Stimulated activated naive B cell treated with anti-CD40 and anti-IgM and Interleukin-4, amounts not matched to agents 10 μg/mL and 1 μg/mL and 100 μg/mL, for 72 hours (primary cell): ENCODE results near the gene SF3B3.
"Not testable (repeated sequence)": the region's sequence is repeated elsewhere in the genome, so short reads cannot be mapped to it uniquely, and the experiment has no call there.

ENCODE experiments used
- ATAC-seq, 2 donors: fragments of 150-1000 bp; cut with Tn5 transposase; replicated peaks; 2 replicates each; pipeline ENCODE4 v1.10.0; 2021; ENCODE audit warnings: moderate library complexity in 1 of 2
- DNase-seq: peaks from one replicate; pipeline ENCODE4 v3.0.0; 2021
- H3K27ac Mint-ChIP-seq: one replicate; pipeline ENCODE4 v1.8.0; 2022; ENCODE audit warnings: mild to moderate bottlenecking, mixed read lengths
- H3K27me3 Mint-ChIP-seq, 2 donors: one replicate each; pipeline ENCODE4 v1.8.0; 2022; ENCODE audit warnings: mixed read lengths in 2 of 2
- H3K36me3 Mint-ChIP-seq, 2 donors: one replicate each; pipeline ENCODE4 v1.8.0; 2022; ENCODE audit warnings: mixed read lengths in 2 of 2, mild to moderate bottlenecking in 1 of 2
- H3K4me1 Mint-ChIP-seq, 2 donors: one replicate each; pipeline ENCODE4 v1.8.0; 2022; ENCODE audit warnings: mixed read lengths in 2 of 2, mild to moderate bottlenecking in 1 of 2
- H3K4me3 Mint-ChIP-seq, 2 donors: one replicate each; pipeline ENCODE4 v1.8.0; 2022; ENCODE audit warnings: mild to moderate bottlenecking in 2 of 2, mixed read lengths in 2 of 2, moderate library complexity in 1 of 2
- H3K9me3 Mint-ChIP-seq, 2 donors: one replicate each; pipeline ENCODE4 v1.8.0; 2022; ENCODE audit warnings: mixed read lengths in 2 of 2, mild to moderate bottlenecking in 1 of 2

The SF3B3 gene

DNA sequence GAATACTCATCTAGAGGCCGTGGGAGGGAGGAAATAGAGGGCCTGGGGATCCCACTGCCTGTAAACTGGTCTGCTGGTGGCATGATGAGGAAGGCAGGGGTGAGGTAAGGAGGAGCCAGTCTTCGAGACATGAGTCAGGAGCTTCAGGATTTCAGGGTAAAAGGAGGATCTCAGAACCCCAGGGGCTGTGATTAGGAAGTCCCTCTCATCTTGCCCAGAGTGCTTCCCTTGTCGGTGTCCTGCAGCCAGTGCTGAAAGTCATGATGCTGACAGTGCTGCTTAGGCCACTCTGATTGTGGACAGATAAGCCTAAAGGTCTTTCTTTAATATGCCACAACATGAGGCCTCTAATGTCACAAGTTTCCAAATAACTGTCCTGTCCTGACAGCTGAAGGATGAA is 29.8 kb upstream of the SF3B3 start:
- Mint-ChIP-seq H3K27me3 (no peaks in the 10 kb centered on the region), H3K9me3 (no peaks in the 10 kb centered on the region), H3K36me3 (peaks cover 19 to 40% of the 10 kb centered on the region in 2 donors), H3K27ac (no peak overlapping the region), H3K4me3 (no peak overlapping the region), H3K4me1 (peaks cover 0 to 1% of the 10 kb centered on the region in 2 donors)
- ATAC-seq: no peak
- DNase-seq: no peak

DNA sequence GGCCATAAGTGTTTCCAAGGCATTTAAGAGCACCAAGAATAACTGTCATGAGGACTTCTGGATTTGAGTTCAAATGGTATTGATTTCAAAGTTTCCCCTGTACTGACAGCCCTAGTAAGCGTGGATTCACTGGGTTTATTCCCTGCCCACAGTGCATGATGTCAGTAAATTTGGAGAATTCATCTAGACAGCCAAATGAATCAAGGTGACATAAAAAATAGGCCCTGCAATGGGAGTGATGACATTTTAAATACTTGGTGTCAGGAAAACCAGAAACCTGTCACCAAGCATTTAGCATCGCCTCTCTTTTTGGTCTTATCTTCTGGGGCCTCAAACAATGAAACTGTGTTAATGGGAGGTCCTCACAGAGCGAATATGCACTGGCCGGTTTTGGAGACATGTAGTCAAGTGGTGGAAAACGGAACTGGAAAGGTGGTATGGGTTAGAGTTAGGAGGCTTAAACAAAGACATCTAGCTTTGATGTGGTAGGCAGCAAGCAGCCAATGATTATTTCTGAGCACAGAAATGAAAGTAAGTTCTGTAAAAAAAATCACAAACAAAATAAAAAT is 29.3 kb upstream of the SF3B3 start:
- no peak for DNase-seq
- no peak overlapping the region for H3K4me3 Mint-ChIP-seq
- no peak for ATAC-seq
- no peaks in the 10 kb centered on the region for H3K9me3 Mint-ChIP-seq
- H3K27me3 Mint-ChIP-seq: no peaks in the 10 kb centered on the region
- peaks cover 0 to 1% of the 10 kb centered on the region in 2 donors for H3K4me1 Mint-ChIP-seq
- H3K27ac Mint-ChIP-seq: no peak overlapping the region
- peaks cover 19 to 40% of the 10 kb centered on the region in 2 donors for H3K36me3 Mint-ChIP-seq

DNA sequence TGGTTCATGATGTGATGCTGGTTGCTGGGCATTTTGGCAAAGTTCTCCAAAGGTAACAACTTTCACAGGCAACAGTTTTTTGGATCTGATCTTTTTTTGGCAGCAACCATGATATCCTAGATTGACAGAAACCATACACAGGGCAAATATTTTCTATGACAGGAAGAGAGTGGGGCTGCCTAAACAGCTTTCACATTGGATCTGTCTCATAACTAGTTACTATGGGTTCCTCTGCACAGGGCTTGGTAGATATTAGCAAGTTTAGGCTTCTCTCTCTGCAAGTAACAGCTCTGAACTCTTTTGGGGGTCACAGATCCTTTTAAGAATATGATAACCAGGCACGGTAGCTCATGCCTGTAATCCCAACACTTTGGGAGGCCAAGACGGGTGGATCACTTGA is 28.8 kb upstream of the SF3B3 start:
- H3K27ac Mint-ChIP-seq: no peak overlapping the region
- no peaks in the 10 kb centered on the region for H3K9me3 Mint-ChIP-seq
- ATAC-seq (no peak), DNase-seq (no peak)
- no peaks in the 10 kb centered on the region for H3K27me3 Mint-ChIP-seq
- H3K36me3 Mint-ChIP-seq: peaks cover 17 to 37% of the 10 kb centered on the region in 2 donors
- H3K4me1 Mint-ChIP-seq: peaks cover 0 to 1% of the 10 kb centered on the region in 2 donors
- no peak overlapping the region for H3K4me3 Mint-ChIP-seq

DNA sequence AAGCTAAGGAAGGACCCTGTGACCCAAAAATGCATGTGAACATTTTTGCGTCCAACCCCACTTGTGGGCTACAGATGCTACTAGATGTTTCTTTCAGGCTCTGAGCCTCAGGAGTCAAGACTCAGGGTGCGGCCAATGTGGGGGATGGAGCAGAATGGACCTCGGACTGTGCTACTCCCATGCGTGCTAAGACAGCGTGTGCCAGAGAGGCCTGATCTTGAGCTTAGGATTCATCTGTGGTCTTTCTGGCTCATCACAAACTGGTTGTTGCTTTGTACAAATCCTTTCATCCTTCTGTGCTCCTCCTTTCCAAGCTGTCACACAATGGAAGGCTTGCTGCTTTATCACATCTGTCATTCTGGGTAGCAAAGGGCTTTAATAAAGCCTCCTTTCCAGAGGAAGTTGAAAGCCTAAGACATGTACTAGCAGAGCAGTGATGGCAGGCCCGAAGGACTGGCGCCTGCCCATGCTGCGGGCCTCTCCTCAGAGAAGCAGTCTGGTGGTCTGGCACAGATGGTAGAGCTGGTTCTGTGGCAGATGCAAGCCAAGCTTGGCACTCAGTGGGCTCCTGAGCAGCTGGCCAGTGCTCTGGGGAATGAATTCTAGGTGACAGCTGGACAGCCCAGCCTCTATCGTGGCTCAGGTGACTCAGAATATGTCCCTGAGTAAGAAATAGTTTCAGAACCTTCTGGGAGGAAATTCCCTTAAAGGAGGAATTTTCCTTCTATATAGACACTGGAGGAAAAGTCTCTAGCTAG is 28.0 kb upstream of the SF3B3 start:
- Mint-ChIP-seq H3K4me1 (peaks cover 0 to 1% of the 10 kb centered on the region in 2 donors), H3K9me3 (no peaks in the 10 kb centered on the region), H3K27ac (peak overlapping the region; percentile 31), H3K4me3 (no peak overlapping the region), H3K36me3 (peaks cover 15 to 30% of the 10 kb centered on the region in 2 donors), H3K27me3 (no peaks in the 10 kb centered on the region)
- no peak for DNase-seq
- no peak for ATAC-seq

DNA sequence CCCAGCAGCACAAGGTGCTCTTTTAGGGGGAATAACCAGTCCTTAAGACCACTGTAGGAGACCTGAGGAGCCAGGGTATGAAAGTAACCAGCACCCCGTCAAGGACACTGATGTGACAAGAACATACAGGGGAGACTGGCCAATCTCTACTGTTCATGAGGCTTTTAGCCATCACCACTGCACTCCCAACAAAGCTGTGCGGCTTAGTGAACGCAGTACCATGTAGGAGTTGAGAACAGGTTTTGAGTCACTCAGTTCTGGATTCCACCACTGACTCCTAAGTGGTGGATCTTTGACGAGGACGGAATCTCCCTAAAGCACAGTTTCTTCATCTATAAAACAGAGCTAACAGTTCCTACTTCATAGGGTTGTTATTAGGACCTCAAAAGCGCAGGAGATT is 27.1 kb upstream of the SF3B3 start:
- DNase-seq (no peak), ATAC-seq (peak in 1 of 2 donors; percentile 45)
- H3K9me3 Mint-ChIP-seq: no peaks in the 10 kb centered on the region
- no peak overlapping the region for H3K27ac Mint-ChIP-seq
- H3K4me3 Mint-ChIP-seq: no peak overlapping the region
- H3K27me3 Mint-ChIP-seq: no peaks in the 10 kb centered on the region
- peaks cover 0 to 1% of the 10 kb centered on the region in 2 donors for H3K4me1 Mint-ChIP-seq
- peaks cover 18 to 35% of the 10 kb centered on the region in 2 donors for H3K36me3 Mint-ChIP-seq

DNA sequence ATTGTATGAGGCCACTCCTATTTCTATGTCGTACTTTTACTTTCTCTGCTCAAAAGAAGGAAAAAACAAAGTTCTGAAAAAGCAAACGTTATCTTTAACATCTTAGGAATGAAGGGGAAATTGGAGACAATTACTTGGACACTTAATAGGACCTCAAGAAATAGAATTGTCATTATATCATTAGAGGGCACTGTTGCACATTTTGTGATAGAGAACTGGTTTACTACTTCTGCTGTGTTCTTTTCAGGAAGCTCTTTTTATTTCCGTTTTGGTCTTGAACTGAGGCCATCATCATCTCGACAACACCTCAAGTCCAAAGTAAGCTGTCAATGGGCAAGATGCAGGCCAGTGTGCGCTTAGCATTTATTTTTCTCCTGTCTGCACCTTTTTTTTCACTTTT is 14.9 kb upstream of the SF3B3 start:
- Mint-ChIP-seq H3K27me3 (no peaks in the 10 kb centered on the region), H3K4me1 (peaks cover 5 to 6% of the 10 kb centered on the region in 2 donors), H3K36me3 (peaks cover 28% of the 10 kb centered on the region in 2 donors), H3K9me3 (no peaks in the 10 kb centered on the region), H3K4me3 (no peak overlapping the region), H3K27ac (no peak overlapping the region)
- DNase-seq (no peak), ATAC-seq (no peak)

DNA sequence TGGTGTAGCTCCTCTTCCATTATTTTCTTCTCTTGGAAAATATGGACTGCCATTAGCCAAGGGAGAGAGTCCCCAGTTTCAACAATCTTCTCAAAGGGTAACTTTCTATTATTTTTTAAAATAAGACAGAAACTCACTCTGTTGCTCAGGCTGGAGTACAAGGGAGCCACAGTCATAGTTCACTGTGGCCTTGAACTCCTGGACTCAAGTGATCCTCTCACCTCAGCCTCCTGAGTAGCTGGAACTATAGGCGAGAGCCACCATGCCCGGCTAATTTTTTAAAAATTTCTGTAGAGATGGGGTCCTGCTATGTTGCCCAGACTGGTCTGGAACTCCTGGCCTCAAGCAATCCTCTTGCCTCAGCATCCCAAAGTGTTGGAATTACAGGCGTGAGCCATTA is 13.4 kb upstream of the SF3B3 start:
- DNase-seq (no peak), ATAC-seq (no peak)
- no peak overlapping the region for H3K27ac Mint-ChIP-seq
- no peak overlapping the region for H3K4me3 Mint-ChIP-seq
- no peaks in the 10 kb centered on the region for H3K27me3 Mint-ChIP-seq
- peaks cover 3 to 6% of the 10 kb centered on the region in 2 donors for H3K4me1 Mint-ChIP-seq
- no peaks in the 10 kb centered on the region for H3K9me3 Mint-ChIP-seq
- H3K36me3 Mint-ChIP-seq: peaks cover 24 to 30% of the 10 kb centered on the region in 2 donors

DNA sequence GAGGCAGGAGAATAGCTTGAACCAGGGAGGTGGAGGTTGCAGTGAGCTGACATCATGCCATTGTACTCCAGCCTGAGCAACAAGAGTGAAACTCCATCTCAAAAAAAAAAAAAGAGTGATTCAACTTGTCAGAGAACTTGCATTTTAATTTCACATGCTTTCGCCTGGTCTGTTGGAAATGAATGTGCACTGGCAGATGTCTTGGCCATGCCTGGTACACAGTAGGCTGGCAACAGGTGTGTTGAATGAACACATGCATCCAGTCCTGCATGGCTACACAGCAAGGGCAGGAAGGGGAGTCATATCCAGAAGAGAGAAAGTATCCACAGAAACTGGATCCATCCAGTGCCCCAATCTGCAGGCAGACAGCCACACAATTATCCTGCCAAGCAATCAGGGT is 11.8 kb upstream of the SF3B3 start:
- Mint-ChIP-seq H3K27ac (no peak overlapping the region), H3K36me3 (peaks cover 28 to 30% of the 10 kb centered on the region in 2 donors), H3K4me1 (peaks cover 3 to 6% of the 10 kb centered on the region in 2 donors), H3K9me3 (no peaks in the 10 kb centered on the region), H3K27me3 (no peaks in the 10 kb centered on the region), H3K4me3 (no peak overlapping the region)
- no peak for ATAC-seq
- DNase-seq: no peak

DNA sequence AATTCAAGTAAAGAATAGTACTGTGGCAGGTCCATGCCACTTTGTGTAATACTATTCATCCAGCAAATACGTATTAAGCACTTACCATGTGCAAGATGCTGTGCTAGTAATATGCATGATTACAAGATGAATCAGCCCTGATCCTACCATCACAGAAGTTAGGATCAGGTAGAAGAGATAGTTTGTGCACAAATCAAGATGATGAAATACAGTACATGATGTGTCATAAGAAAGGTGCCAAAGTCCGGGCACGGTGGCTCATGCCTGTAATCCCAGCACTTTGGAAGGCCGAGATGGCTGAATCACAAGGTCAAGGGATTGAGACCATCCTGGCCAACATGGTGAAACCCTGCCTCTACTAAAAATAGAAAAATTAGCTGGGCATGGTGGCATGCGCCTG is 11.2 kb upstream of the SF3B3 start:
- Mint-ChIP-seq H3K9me3 (no peaks in the 10 kb centered on the region), H3K4me1 (peaks cover 3 to 6% of the 10 kb centered on the region in 2 donors), H3K27ac (no peak overlapping the region), H3K4me3 (no peak overlapping the region), H3K36me3 (peaks cover 27 to 32% of the 10 kb centered on the region in 2 donors), H3K27me3 (no peaks in the 10 kb centered on the region)
- no peak for ATAC-seq
- no peak for DNase-seq

DNA sequence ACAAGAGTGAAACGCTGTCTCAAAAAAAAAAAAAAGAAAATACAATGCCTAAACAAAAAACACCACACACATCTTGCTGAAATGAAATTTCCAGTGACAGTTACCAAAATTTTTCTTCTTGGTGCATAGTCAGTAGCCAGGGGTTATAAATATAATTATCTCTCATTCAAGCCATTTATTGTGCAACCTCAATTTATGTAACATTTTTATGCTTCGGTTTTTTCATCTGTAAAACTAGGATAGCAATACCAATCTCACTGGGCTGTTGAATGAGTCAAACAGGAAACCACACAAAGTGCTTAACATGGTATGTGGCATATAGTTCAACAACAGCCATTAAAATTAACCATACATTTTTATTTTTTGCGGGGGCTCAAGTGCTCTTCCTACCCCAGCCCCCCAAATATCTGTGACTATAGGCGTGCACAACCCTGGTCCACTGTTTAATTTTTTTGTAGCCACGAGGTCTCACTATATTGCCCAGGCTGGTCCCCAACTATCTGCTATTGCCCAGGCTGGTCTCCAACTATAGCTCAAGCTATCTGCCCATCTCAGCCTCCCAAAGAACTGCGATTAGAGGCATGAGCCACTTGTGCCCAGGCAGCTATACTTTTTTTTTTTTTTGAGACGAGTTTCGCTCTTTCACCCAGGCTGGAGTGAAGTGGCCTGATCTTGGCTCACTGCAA is 2.9 kb upstream of the SF3B3 start:
- ATAC-seq: peak; percentile 15 to 30
- H3K36me3 Mint-ChIP-seq: peaks cover 26 to 33% of the 10 kb centered on the region in 2 donors
- no peaks in the 10 kb centered on the region for H3K9me3 Mint-ChIP-seq
- H3K4me3 Mint-ChIP-seq: peak overlapping the region in 1 of 2 donors; percentile 6
- peaks cover 8 to 28% of the 10 kb centered on the region in 2 donors for H3K4me1 Mint-ChIP-seq
- H3K27me3 Mint-ChIP-seq: no peaks in the 10 kb centered on the region
- H3K27ac Mint-ChIP-seq: peak overlapping the region; percentile 51
- DNase-seq: no peak

DNA sequence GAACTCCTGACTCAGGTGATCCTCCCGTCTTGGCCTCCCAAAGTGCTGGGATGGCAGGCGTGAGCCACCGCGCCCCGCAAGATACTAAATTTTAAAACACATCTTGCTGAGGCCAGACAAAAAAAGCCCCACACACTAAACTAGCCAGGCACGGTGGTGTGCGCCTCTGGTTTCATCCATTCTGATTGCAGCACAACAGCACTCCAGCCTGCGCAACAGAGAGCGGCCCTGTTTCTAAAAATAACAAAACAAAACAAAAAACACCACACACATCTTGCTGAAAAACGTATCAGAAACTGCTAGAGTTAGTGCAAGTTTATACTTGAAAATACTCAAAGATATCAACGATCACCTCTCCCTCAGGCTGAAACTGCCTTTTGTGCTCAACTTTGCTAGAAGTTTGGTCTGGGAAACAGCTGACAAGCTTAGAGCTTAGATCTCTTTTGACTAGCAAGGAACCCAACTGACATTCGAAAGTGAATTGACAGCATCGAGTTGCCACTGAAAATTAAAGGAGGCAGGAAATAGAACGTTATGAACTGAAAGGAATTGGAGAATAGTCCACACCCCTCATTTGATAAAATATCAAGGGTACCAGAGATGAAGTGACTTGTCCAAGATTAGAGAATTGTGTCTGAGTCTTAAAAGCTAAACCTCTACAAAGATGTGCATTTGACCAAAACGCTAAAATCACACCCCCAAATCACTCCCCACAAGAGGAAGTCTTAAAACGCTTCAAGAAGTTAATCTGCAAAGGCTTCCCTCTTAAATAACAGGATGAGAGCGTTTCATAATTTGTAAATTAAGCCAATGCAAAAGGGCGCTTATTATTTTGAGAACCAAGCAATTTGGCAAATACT is 1.2 kb upstream of the SF3B3 start:
- H3K4me3 Mint-ChIP-seq: peak overlapping the region; percentile 94 to 98
- peak overlapping the region; percentile 99 for H3K27ac Mint-ChIP-seq
- no peaks in the 10 kb centered on the region for H3K9me3 Mint-ChIP-seq
- ATAC-seq: no peak
- no peak for DNase-seq
- H3K36me3 Mint-ChIP-seq: peaks cover 34 to 39% of the 10 kb centered on the region in 2 donors
- H3K4me1 Mint-ChIP-seq: peaks cover 18 to 42% of the 10 kb centered on the region in 2 donors
- no peaks in the 10 kb centered on the region for H3K27me3 Mint-ChIP-seq

DNA sequence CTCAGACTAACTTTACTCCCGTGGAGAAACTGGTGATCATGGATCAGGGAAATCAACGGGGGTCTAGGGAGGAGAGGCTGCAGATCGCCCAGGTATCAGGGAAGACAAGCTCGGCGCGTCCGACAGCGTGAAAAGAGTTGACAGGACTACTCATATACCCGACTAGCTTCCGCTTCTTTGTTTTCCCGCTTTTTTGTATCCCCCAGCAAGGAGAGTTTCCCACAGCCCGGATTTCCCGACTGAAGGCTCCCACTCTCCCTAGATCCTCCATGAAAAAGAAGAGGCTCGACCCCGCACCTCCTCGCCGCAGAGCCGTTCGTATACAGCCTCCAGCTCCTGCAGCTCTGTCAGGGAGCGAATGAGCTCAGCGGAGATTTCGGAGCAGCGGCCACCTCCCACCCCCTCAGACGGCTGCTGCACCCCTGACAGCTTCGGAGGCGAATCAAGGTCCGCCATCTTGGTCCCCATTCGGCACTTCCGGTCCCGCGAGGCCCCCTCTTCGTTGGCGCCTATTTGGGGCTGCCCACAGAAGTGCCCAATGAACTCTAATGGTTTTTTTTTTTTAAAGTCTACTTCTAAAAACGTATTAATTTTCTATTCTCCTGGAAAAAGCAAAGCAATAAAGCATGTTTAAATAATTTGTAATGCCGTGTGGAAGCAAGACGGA is 407 bp upstream of the SF3B3 start, which contains the start of gene COG4:
TSS of gene COG4 (minus strand) at position 479 of the 667 bp plus-strand sequence. CDS start at position 468, 11 bp downstream.
- Mint-ChIP-seq H3K36me3 (peaks cover 35 to 36% of the 10 kb centered on the region in 2 donors), H3K9me3 (no peaks in the 10 kb centered on the region), H3K4me1 (peaks cover 20 to 46% of the 10 kb centered on the region in 2 donors)

DNA sequence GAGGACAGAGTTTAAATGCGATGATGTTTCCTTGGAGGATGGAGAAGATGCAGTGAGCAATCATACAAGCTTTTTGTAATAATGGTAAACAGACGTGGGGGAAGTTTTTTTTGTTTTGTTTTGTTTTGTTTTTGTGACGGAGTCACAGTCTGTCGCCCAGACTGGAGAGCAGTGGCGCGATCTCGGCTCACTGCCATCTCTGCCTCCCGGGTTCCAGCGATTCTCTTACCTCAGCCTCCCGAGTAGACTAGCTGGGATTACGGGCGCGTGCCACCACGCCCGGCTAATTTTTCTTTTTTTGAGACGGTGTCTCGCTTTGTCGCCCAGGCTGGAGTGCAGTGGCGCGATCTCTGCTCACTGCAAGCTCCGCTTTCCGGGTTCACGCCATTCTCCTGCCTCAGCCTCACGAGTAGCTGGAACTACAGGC is 796 bp downstream of the SF3B3 start:
- DNase-seq (peak; percentile 8), ATAC-seq (peak; percentile 27 to 28)
- Mint-ChIP-seq H3K4me1 (peaks cover 22 to 46% of the 10 kb centered on the region in 2 donors), H3K4me3 (peak overlapping the region; percentile 94 to 98), H3K27ac (peak overlapping the region; percentile 99), H3K36me3 (peaks cover 40 to 43% of the 10 kb centered on the region in 2 donors)
- not testable (repeated sequence) for H3K9me3 Mint-ChIP-seq, H3K27me3 Mint-ChIP-seq

More for the DNA sequence above, 407 bp upstream of the SF3B3 start, which contains the start of gene COG4:
- Mint-ChIP-seq H3K27me3 (no peaks in the 10 kb centered on the region), H3K27ac (peak within 1 kb of the TSS; percentile 99), H3K4me3 (peak within 1 kb of the TSS; percentile 94 to 98)
- ATAC-seq: peak; percentile 82 to 87
- DNase-seq: peak; percentile 84
